Measurements from ENCODE around the gene PTPN1.

The PTPN1 gene

GRCh38 chr20:50513169-50514034 is 3.2 kb downstream of the PTPN1 start:
- DNase-seq (ENCODE audit: low spot score): no peak

- DNase-seq (ENCODE audit: low spot score): no peak
These were observed 3.8 kb downstream of the PTPN1 start for GRCh38 chr20:50514035-50514337.

- DNase-seq (ENCODE audit: low spot score): no peak
These were observed 4.6 kb downstream of the PTPN1 start for GRCh38 chr20:50514750-50515149.

- no peak for DNase-seq (ENCODE audit: low spot score)
These were observed 5.4 kb downstream of the PTPN1 start for GRCh38 chr20:50515471-50516106.

GRCh38 chr20:50516180-50516934 is 6.2 kb downstream of the PTPN1 start:
- DNase-seq (ENCODE audit: low spot score): no peak

GRCh38 chr20:50516935-50517816 is 7.0 kb downstream of the PTPN1 start:
- DNase-seq (ENCODE audit: low spot score): no peak

- no peak for DNase-seq (ENCODE audit: low spot score)
These were observed 7.6 kb downstream of the PTPN1 start for GRCh38 chr20:50517817-50518154.

- DNase-seq (ENCODE audit: low spot score): no peak
These were observed 8.1 kb downstream of the PTPN1 start for GRCh38 chr20:50518270-50518721.

GRCh38 chr20:50519036-50519762 is 9.0 kb downstream of the PTPN1 start:
- DNase-seq (ENCODE audit: low spot score): no peak

GRCh38 chr20:50520222-50520880 is 10.2 kb downstream of the PTPN1 start:
- DNase-seq (ENCODE audit: low spot score): no peak

GRCh38 chr20:50521221-50522052 is 11.3 kb downstream of the PTPN1 start:
- DNase-seq (ENCODE audit: low spot score): no peak

GRCh38 chr20:50522053-50522674 is 12.0 kb downstream of the PTPN1 start:
- DNase-seq (ENCODE audit: low spot score): no peak

- DNase-seq (ENCODE audit: low spot score): no peak
These were observed 13.5 kb downstream of the PTPN1 start for GRCh38 chr20:50523552-50524167.

GRCh38 chr20:50525681-50526080 is 15.5 kb downstream of the PTPN1 start:
- DNase-seq (ENCODE audit: low spot score): no peak

GRCh38 chr20:50526403-50526989 is 16.3 kb downstream of the PTPN1 start:
- DNase-seq (ENCODE audit: low spot score): no peak

GRCh38 chr20:50527068-50527605 is 17.0 kb downstream of the PTPN1 start:
- no peak for DNase-seq (ENCODE audit: low spot score)

GRCh38 chr20:50528129-50528528 is 17.9 kb downstream of the PTPN1 start:
- no peak for DNase-seq (ENCODE audit: low spot score)

- no peak for DNase-seq (ENCODE audit: low spot score)
These were observed 18.7 kb downstream of the PTPN1 start for GRCh38 chr20:50528804-50529351.

All from ecto neural progenitor cell (in vitro differentiated cells).